Fibroblast of skin of abdomen (primary cell): ENCODE results near the gene IHH.

ENCODE experiments used
- DNase-seq: peaks from one replicate; pipeline ENCODE4 v3.0.0-alpha.2; 2013

The IHH gene

DNA sequence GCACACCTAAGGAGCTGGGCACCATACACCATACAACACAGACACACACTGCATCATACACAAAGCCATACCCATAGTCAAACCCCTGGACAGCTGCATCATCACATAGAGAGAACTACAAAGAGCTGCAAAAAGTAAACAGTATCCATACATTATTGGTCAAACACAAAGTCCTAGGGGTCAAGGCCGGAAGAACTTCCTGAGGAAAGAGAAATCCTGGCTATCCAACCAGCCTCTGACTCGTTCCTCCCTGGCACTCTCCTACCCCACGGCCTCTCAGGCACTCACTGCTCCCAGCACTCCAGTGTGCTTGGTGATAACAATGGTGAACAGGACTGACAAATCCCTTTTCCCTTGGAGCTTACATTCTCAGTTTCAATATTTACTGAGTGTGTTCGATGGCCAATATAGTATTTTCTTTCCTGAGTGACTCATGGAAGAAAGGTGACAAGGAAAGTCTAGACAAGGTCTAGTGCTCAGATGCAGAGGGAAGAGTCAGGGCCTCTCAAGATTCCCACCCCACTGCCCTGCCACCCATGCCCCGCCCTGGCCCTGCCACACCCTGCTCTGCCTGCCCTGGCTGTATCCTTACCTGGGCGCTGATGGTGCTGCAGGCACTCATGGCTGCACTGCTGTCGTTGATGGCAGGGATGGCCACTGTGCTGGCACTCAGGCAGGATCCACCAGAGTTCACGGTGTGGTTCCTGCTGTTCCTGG, 22.8 kb downstream of the IHH start:
- no peak for DNase-seq

- DNase-seq: no peak
Observed at GRCh38 chr2:219035942-219036341, 24.8 kb downstream of the IHH start.

GRCh38 chr2:219034823-219035222, 25.9 kb downstream of the IHH start:
- DNase-seq: no peak

GRCh38 chr2:219032051-219032745, 28.5 kb downstream of the IHH start:
- no peak for DNase-seq

- DNase-seq: no peak
Observed at GRCh38 chr2:219031005-219031738, 29.5 kb downstream of the IHH start.

- no peak for DNase-seq
Observed at GRCh38 chr2:219030177-219030940, 30.4 kb downstream of the IHH start.

GRCh38 chr2:219029829-219030165, 30.9 kb downstream of the IHH start:
- peak; percentile 59 for DNase-seq

- no peak for DNase-seq
Observed at GRCh38 chr2:219028996-219029828, 31.5 kb downstream of the IHH start.

- DNase-seq: no peak
Observed at GRCh38 chr2:219028141-219028540, 32.6 kb downstream of the IHH start.

DNA sequence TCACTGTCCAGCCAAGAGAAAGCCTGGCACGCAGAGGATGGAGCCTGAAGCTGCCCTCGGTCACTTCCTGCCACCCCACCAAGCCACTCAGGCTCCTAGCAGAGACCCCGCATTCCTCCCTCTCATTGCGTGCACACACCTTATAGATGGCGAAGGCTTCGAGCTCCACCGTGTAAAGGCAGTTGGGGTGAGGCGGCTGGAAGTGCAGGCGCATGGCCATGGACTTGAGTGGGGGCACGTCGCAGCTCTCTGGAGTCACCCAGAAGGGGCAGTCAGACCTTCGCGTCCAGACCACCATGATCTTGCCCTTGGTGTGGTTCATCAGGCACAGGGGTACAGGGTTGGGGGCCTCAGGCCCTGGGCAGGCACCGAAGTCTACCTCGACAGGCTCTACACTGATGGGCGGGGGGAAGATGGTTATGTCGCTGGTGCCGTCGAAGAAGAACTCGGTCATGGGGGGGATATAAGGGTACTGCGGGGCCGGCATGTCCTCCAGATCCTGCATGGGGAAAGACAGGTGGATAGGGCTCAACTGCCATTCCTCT, 33.1 kb downstream of the IHH start:
- no peak for DNase-seq

GRCh38 chr2:219026946-219027345, 33.8 kb downstream of the IHH start:
- no peak for DNase-seq

DNA sequence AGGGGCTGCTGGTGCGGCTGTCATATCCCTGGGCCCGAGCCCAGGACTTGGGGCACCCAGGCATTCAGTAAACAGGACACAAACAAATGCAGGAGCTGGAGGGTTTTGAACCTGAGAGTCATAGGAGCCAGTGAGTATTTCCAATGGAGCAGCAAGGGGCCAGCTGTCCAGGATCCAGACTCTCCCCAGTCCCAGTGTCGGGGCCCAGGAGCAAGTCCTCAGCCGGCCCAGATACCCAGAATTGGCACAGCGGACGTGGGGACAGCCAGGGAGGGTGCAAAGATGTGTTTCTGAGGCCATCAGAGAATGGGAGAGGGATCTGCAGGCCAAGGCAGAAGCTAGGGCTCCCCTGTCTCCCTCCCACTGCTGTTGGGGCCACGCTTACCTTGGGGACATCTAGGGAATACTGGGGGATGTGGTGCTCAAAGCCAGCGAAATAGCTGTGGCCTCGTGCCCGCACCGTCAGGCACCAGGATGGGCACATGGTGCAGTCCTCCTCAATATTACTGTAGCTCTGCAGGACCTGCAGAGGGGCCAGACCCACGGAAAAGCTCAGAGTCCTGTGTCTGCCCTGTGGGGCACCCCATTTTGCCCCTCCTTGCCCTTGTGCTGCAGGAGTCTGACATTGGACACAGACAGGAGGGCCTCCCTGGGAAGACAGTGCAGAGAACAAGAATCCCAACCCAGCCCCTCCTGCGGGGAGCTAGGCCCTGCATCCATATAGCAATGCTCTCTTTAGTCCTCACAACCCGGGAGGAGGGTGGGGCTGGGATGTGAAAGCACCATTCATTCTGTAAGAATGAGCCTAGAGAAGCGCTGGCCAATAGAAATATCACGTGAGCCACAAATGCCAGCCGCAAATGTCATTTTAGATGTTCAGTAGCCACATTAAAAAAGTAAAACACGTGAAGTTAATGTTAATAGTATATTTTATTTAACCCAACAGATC, 34.8 kb downstream of the IHH start:
- no peak for DNase-seq

- no peak for DNase-seq
Observed at GRCh38 chr2:219024059-219024458, 36.7 kb downstream of the IHH start.

GRCh38 chr2:219023045-219023605, 37.6 kb downstream of the IHH start:
- DNase-seq: no peak

GRCh38 chr2:219022616-219023015, 38.1 kb downstream of the IHH start:
- DNase-seq: no peak

DNA sequence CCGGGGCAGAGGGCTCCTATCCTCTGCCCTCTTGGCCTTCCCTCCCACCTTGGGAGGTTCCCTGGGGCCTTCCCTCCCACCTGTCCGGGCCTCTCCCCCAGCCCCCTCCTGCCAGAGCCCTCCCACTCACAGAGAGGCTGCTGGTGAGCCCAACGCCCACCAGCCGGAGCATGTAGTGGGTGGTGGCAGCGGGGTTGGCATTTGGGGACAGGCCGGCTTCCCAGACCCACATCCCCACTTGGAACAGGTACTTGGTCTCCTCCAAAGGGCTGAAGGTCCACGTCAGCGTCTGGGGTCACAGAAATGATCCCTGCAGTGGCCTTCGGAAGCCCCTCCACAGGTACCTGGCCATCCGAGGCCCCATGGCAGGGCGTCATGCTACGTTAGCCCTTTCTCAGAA, 38.7 kb downstream of the IHH start:
- DNase-seq: no peak

GRCh38 chr2:219021591-219021990, 39.1 kb downstream of the IHH start:
- DNase-seq: no peak

DNA sequence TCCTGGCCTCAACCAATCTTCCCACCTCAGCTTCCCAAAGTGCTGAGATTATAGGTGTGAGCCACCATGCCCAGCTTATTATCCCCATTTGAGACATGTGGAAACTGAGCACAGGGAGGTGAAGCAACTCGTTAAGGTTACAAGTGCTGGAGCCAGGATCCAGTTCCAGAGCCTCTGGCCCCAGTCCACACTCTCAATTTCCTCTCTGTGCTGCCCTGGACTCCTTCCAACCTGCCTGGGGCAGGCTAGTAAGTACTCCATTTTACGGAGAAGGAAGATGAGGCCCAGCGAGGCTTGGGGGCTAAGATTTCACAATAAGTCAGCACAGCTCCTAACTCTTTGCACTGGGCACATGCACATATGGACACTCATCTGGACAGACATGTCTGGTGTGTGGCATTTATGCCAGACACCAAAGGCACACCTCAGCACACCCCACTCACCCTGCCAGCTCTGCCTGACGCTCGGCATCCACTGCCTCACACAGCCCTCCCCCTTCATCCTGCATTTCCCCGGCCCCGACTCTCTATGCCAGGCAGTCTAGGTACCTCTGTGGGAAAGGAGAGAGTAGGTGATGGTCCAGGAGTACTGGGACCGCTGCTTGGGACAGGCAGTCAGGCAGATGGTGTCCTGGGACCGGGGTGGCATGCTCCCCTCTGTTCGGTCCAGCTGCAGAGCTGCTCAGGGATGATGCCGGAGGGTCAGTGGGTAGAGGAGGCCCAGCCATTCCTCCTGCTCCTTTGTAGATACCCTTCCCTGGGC, 39.9 kb downstream of the IHH start:
- no peak for DNase-seq

GRCh38 chr2:219019436-219019835, 41.3 kb downstream of the IHH start:
- DNase-seq: no peak
